HG03439 (cell line): ENCODE data around the gene CAPN13.
"Not testable (repeated sequence)": the region's sequence is repeated elsewhere in the genome, so short reads cannot be mapped to it uniquely, and the experiment has no call there.

Experiments
- ATAC-seq: cut with Tn5 transposase; IDR thresholded peaks from one replicate; pipeline ENCODE4 v1.9.1; 2021; ENCODE audit warnings: mild to moderate bottlenecking, moderate library complexity; ENCODE audit not compliant: unreplicated experiment

The CAPN13 gene

GRCh38 chr2:30706534-30707303 is 100.5 kb downstream of the CAPN13 start:
- ATAC-seq = no peak

- no peak for ATAC-seq
Measured at GRCh38 chr2:30705711-30706533, 101.3 kb downstream of the CAPN13 start.

- no peak for ATAC-seq
Measured at GRCh38 chr2:30705056-30705455, 102.2 kb downstream of the CAPN13 start.

- ATAC-seq = no peak
Measured at GRCh38 chr2:30704309-30705020, 102.8 kb downstream of the CAPN13 start.

GRCh38 chr2:30702694-30703093 is 104.6 kb downstream of the CAPN13 start:
- ATAC-seq = no peak

GRCh38 chr2:30701782-30702181 is 105.5 kb downstream of the CAPN13 start:
- no peak for ATAC-seq

GRCh38 chr2:30697242-30698103 is 109.8 kb downstream of the CAPN13 start:
- not testable (repeated sequence) for ATAC-seq

- no peak for ATAC-seq
Measured at GRCh38 chr2:30695749-30696148, 111.5 kb downstream of the CAPN13 start.

- no peak for ATAC-seq
Measured at GRCh38 chr2:30694286-30695055, 112.8 kb downstream of the CAPN13 start.

GRCh38 chr2:30693821-30694281 is 113.4 kb downstream of the CAPN13 start:
- no peak for ATAC-seq

DNA sequence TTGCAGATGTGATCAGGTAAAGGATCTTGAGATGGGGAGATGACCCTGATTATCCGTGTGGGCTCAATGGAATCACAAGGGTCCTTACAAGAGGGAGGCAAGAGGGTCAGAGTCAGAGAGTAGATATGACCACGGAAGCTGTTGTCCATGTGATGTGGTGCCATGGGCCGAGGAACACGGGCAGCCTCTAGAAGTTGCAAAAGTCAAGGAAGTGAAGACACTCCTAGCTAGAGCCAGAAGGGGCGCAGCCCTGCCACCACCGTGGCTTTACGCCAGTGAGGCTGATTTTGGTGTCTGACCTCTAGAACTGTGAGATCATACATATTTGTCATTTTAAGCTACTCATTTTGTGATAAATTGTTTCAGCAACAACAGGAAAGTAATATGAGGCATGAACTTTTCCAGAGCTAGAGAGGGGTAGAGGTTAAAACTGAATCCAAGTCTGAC is 114.4 kb downstream of the CAPN13 start:
- ATAC-seq = no peak

DNA sequence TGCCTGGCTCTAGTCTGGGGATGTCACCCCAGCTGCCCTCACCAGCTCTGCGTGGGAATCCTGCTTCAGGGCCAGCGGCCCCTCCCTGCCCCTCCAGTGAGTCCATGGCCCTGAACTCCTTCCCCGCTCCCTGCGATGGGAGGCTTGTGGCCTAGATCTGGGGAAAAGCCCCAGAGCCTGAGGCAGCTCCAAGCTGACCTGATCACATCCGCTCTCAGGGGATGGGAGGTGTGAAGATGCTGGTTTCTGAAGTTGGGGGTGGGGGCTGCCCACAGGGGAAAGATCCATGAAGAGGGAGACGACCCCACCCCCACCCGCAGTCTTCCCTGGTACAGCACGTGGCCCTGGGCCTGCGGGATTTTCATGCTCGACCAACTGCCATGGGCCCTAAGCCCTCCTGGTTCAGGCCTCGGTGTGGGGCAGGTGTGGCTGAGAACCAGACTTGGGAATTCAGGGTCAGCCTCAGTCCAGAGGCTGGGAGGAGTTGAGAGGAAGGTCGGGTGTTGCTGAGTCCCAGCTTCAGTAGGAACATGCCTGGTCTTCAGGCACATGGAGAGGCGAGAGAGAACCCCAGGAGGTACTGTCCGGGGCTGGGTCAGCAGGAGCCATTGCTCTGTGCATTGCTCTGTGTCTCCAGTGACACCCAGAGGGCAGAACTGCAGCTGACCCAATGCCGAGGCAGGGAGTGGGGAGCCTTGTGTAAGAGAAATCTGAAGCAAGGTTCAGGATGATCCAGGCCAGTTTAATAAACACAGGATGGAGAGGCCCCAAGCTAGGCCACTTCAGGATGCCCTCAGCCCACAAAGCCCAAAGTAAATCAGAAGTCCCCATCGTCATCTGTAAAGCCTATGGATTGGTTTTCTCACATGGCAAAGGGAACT is 115.1 kb downstream of the CAPN13 start:
- ATAC-seq = no peak

- ATAC-seq = no peak
Measured at GRCh38 chr2:30691091-30691947, 115.9 kb downstream of the CAPN13 start.

DNA sequence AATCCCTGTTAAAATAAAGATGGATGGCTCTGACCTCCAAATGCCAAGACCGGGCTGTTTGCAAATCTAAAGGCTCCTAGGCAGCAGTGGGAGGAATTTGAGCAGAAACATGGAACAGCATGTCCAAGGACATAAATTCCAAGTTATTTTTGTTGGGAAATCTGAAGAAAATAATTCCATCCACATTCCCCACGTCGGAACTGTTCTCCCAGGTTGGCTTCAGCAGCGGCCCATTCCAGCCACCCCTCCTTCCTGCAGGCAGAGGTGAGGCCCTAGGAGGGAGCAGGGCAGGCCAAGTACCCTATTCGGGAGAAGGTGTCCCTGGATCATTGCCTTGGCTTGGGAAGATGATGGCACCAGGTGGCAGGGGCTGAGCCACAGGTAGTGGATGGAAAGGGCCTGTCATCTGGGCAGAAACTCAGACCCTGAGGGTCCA is 117.1 kb downstream of the CAPN13 start:
- ATAC-seq = no peak

DNA sequence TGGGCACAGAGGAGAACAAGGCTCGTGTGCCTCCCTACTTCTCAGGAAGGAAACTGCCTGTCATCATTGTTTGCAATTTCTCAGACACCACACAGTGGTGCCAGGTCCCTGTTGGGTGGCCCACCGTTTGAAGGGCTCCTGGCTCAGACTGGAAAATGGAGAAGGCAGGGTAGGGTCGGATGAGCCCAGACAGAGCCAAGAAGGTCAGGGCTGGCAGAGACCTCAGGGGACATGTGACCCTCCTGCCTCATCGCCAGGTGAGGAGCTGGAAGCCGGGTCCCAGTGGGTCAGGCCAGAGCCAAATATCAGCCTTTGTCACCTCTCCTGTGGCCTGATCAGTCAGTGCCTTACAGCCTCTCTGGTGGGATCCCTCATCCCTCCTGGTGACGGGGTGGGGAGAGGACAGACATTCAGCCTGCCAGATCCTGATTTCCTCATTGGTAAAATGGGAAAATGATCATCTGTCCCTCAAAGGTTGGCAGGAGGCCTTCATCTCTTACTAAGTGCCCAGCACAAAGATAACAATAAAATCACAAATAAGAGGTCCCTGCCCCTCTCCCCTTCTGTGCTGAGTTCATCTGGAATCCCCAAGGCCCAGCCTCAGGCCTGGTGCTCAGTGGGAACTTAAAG is 117.6 kb downstream of the CAPN13 start:
- no peak for ATAC-seq

DNA sequence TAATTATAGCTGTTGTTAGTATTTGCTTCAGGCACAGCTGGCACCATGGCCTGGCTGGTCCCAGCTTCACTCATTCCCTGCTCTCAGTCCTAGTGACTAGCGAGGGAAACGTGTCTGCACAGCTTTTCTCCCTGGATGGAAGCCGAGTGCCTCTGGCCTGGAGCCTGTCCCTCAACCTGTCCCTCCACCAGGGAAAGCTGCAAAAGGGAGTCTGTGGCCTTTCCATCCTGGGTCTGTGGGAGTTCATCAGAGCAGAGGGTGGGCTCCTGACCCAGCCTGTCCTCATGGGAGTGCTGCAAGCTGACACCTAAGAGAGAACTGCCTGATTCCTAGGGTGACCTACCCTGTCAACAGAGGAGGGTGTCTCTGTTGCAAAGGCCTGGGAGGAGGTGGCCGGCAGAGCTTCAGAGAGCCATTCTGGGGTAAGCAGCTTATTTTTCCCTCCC is 118.3 kb downstream of the CAPN13 start:
- no peak for ATAC-seq

- ATAC-seq = no peak
Measured at GRCh38 chr2:30686669-30687068, 120.6 kb downstream of the CAPN13 start.
